GM13977 (cell line): Measurements from ENCODE around the gene PTPRU.

ENCODE experiments used
- DNase-seq: peaks from one replicate; pipeline ENCODE4 v3.0.0; 2012; ENCODE audit warnings: low spot score
- CTCF ChIP-seq: IDR thresholded peaks from 2 replicates; pipeline ENCODE4 v1.5.1; 2012; ENCODE audit warnings: mild to moderate bottlenecking, control low read depth; ENCODE audit not compliant: insufficient read depth; ENCODE audit errors: extremely low read depth, missing control alignments
- in situ Hi-C: fragments of 300-500 bp; cut with MboI; formaldehyde crosslinking; loops from one replicate; pipeline ENCODE4 v1.12.0; 2022; ENCODE audit warnings: low sequenced_read_pairs, low pct_unique_long_range_greater_than_20kb, mixed read lengths, inconsistent platforms; ENCODE audit not compliant: unreplicated experiment

The PTPRU gene

GRCh38 chr1:29330856-29331255 lies 94.5 kb downstream of the PTPRU start:
- in situ Hi-C loops = no loop called here
- DNase-seq = no peak
- no peak for TF ChIP-seq CTCF

DNA sequence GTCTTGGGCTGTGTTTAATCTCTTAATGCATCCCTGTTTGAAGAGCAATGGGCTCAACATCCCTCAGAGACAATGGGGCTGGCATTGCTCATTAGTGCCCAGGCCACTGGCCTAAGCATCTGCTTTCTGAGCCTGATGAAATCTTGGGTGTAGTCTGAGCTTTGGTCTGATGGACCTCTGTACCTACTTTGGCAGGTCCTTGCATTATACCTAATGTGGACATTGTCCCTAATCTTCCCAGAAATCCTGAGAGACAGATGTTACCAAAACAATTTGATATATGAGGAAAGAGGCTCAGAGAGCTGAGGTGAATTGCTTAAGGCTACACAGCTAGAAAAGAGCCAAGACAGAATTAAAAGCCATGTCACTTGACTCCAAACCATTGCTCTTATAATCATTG lies 95.0 kb downstream of the PTPRU start:
- no peak for DNase-seq
- in situ Hi-C loops = no loop called here
- TF ChIP-seq CTCF = no peak

DNA sequence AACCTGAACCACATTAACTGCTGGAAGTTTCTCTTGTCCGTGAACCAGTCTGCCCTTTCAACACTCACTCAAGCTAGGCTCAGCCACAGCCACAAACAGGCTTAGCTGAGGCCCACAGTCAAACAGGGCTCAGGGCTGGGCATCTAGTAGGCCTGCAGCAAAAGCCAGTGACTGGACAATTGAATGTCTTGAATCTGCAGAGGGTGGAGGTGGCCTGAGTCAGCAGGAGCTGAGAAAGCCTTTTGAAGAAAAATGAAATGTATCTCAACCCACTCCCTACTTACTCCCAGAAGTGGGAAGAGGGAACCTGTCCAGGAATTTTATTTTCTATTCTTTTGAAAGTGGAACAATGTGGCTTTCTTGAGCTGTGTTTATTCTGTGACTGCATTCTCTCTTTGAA lies 95.4 kb downstream of the PTPRU start:
- no peak for TF ChIP-seq CTCF
- in situ Hi-C loops = no loop called here
- DNase-seq = no peak

- no peak for DNase-seq
- in situ Hi-C loops = no loop called here
- peak; percentile 53 for TF ChIP-seq CTCF
Observed at GRCh38 chr1:29332204-29332603, 95.9 kb downstream of the PTPRU start.

- DNase-seq = no peak
- no peak for TF ChIP-seq CTCF
- in situ Hi-C loops = no loop called here
Observed at GRCh38 chr1:29333008-29333407, 96.7 kb downstream of the PTPRU start.

DNA sequence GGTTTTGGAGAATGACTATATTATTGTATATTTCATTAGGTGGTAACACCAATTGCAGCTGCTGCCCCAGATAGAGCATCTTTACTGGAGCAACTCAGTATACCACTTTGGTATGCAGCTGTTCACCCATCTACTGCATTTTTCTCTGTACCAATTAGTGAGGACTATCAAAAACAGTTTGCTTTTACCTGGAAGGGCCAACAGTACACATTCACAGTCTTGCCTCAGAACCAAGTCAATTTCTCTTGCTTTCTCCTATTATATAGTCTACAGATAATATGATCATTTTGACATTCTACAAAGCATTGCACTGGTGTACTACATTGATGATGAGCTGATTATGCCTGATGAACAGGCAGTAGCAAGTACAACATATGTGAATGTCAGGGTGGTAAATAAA lies 99.3 kb downstream of the PTPRU start:
- no peak for TF ChIP-seq CTCF
- in situ Hi-C loops = no loop called here
- no peak for DNase-seq
